H1 (cell line): ENCODE results near the gene TRAIP. TPM values are rescaled to one million over a fixed set of nuclear protein-coding genes. Genes with fewer than 3 reads are reported as not detected.

ENCODE experiments used
- CTCF ChIA-PET: fragments of 300-600 bp; sonication (Branson Sonifier 250); formaldehyde crosslinking; loops from one replicate; lab custom pipeline; 2021; ENCODE audit not compliant: partially characterized antibody; lab: Charles Lee
- POLR2A ChIA-PET: fragments of 300-600 bp; sonication (Branson Sonifier 250); formaldehyde crosslinking; loops from one replicate; lab custom pipeline; 2021; ENCODE audit warnings: inconsistent platforms; ENCODE audit not compliant: partially characterized antibody; lab: Charles Lee
- DNase-seq, 2 experiments: peaks; one replicate each; pipeline versions ENCODE4 v3.0.0 to v3.0.0-alpha.2; 2010 to 2022; ENCODE audit warnings: low spot score in 2 of 2, low read depth in 1 of 2, mixed read lengths in 1 of 2
- FAIRE-seq: peaks from 2 replicates; lab custom pipeline; 2011; peaks lifted over from hg19 to GRCh38; lab: Jason Lieb, UNC
- H2AFZ ChIP-seq: 2 replicates; pipeline ENCODE4 v1.8.1; 2012; ENCODE audit warnings: low read length, inconsistent platforms
- H2AK5ac ChIP-seq: 2 replicates; pipeline ENCODE4 v1.6.1; 2013; ENCODE audit warnings: low read depth, low read length
- H2BK120ac ChIP-seq: replicated peaks from 2 replicates; pipeline ENCODE3; 2013; ENCODE audit warnings: low read depth, low read length, inconsistent platforms
- H2BK12ac ChIP-seq: 2 replicates; pipeline ENCODE4 v1.6.1; 2013; ENCODE audit warnings: low read depth, low read length
- H2BK15ac ChIP-seq: 2 replicates; pipeline ENCODE4 v1.6.1; 2013; ENCODE audit warnings: low read length
- H2BK20ac ChIP-seq: 2 replicates; pipeline ENCODE4 v1.6.1; 2013; ENCODE audit warnings: low read length
- H2BK5ac ChIP-seq: 2 replicates; pipeline ENCODE4 v1.6.1; 2013; ENCODE audit warnings: low read depth, low read length
- H3K14ac ChIP-seq: 2 replicates; pipeline ENCODE4 v1.6.1; 2013; ENCODE audit warnings: inconsistent platforms; ENCODE audit not compliant: insufficient read length
- H3K18ac ChIP-seq: 2 replicates; pipeline ENCODE4 v1.6.1; 2013; ENCODE audit warnings: low read length; ENCODE audit errors: extremely low read depth
- H3K23ac ChIP-seq: 2 replicates; pipeline ENCODE4 v1.6.1; 2013; ENCODE audit warnings: inconsistent platforms; ENCODE audit not compliant: insufficient read length
- H3K23me2 ChIP-seq: 2 replicates; pipeline ENCODE4 v1.6.1; 2013; ENCODE audit warnings: low read depth, low read length
- H3K27ac ChIP-seq: 2 replicates; pipeline ENCODE4 v1.6.1; 2011; ENCODE audit warnings: low read depth, low read length, inconsistent platforms
- H3K27me3 ChIP-seq, 4 experiments: replicated peaks in 1 of 4; 1 replicate in 1 of 4; 2 replicates in 3 of 4; pipeline versions ENCODE4 v1.6.1 to v1.8.1; 2011 to 2013; ENCODE audit warnings: low read length in 3 of 4, mild to moderate bottlenecking in 3 of 4, inconsistent platforms in 2 of 4, mixed read lengths in 2 of 4, moderate library complexity in 1 of 4; ENCODE audit not compliant: control insufficient read depth in 3 of 4, insufficient read depth in 3 of 4; ENCODE audit errors: extremely low read depth in 1 of 4
- H3K36me3 ChIP-seq, 4 experiments: 2 replicates each; pipeline versions ENCODE4 v1.6.1 to v1.8.1; 2011 to 2013; ENCODE audit warnings: mild to moderate bottlenecking in 4 of 4, low read length in 3 of 4, moderate library complexity in 2 of 4, control low read depth in 1 of 4, inconsistent platforms in 1 of 4; ENCODE audit not compliant: insufficient read depth in 4 of 4, control insufficient read depth in 2 of 4
- H3K4ac ChIP-seq: replicated peaks from 2 replicates; pipeline ENCODE3; 2013; ENCODE audit warnings: low read length, low read depth, mixed read lengths, inconsistent platforms; ENCODE audit not compliant: insufficient read length
- H3K4me1 ChIP-seq, 4 experiments: replicated peaks in 1 of 4; 1 replicate in 1 of 4; 2 replicates in 3 of 4; pipeline versions ENCODE4 v1.6.1 to v1.8.1; 2011 to 2013; ENCODE audit warnings: low read length in 3 of 4, inconsistent platforms in 2 of 4, mixed read lengths in 1 of 4; ENCODE audit not compliant: insufficient read depth in 4 of 4, control insufficient read depth in 3 of 4
- H3K4me2 ChIP-seq, 2 experiments: 2 replicates each; pipeline versions ENCODE4 v1.6.1 to v1.8.1; 2011 to 2013; ENCODE audit warnings: low read depth in 2 of 2, low read length in 2 of 2, control low read depth in 1 of 2, inconsistent platforms in 1 of 2, mild to moderate bottlenecking in 1 of 2; ENCODE audit not compliant: insufficient read depth in 1 of 2
- H3K4me3 ChIP-seq, 4 experiments: fragments of 200-600, 300-600 bp in 1 of 4; sonication (generic), shearing (Covaris generic), sonication (Bioruptor Twin) in 1 of 4; 2 replicates each; pipeline versions ENCODE4 v1.5.1 to v1.8.1; 2011 to 2016; ENCODE audit warnings: low read length in 4 of 4, low read depth in 3 of 4, control low read depth in 2 of 4, inconsistent platforms in 2 of 4, mild to moderate bottlenecking in 2 of 4, mixed read lengths in 1 of 4, moderate library complexity in 1 of 4; ENCODE audit not compliant: insufficient read depth in 2 of 4; ENCODE audit errors: extremely low read depth in 1 of 4
- H3K56ac ChIP-seq: replicated peaks from 2 replicates; pipeline ENCODE3; 2013; ENCODE audit warnings: low read depth, mild to moderate bottlenecking, mixed read lengths, low read length, inconsistent platforms; ENCODE audit not compliant: insufficient read length
- H3K79me1 ChIP-seq: 2 replicates; pipeline ENCODE4 v1.6.1; 2013; ENCODE audit warnings: low read depth, low read length, control low read depth
- H3K79me2 ChIP-seq, 2 experiments: 2 replicates each; pipeline versions ENCODE4 v1.6.1 to v1.8.1; 2012 to 2013; ENCODE audit warnings: low read length in 2 of 2, mild to moderate bottlenecking in 2 of 2, inconsistent platforms in 1 of 2; ENCODE audit not compliant: insufficient read depth in 2 of 2, control insufficient read depth in 1 of 2
- H3K9ac ChIP-seq, 4 experiments: replicated peaks in 1 of 4; 1 replicate in 1 of 4; 2 replicates in 3 of 4; pipeline versions ENCODE4 v1.6.1 to v1.8.1; 2011 to 2013; ENCODE audit warnings: low read depth in 3 of 4, low read length in 3 of 4, control low read depth in 2 of 4, mild to moderate bottlenecking in 2 of 4, moderate library complexity in 2 of 4, inconsistent platforms in 1 of 4; ENCODE audit errors: extremely low read depth in 1 of 4
- H3K9me3 ChIP-seq, 2 experiments: 2 replicates each; pipeline versions ENCODE4 v1.6.1 to v1.8.1; 2012 to 2013; ENCODE audit warnings: mild to moderate bottlenecking in 2 of 2, moderate library complexity in 2 of 2, control low read depth in 1 of 2, inconsistent platforms in 1 of 2, low read depth in 1 of 2, low read length in 1 of 2, mixed read lengths in 1 of 2; ENCODE audit not compliant: insufficient read depth in 2 of 2
- H4K20me1 ChIP-seq, 2 experiments: replicated peaks in 1 of 2; 2 replicates each; pipeline versions ENCODE3 to v1.8.1; 2011 to 2013; ENCODE audit warnings: inconsistent platforms in 2 of 2, low read length in 2 of 2, mild to moderate bottlenecking in 1 of 2; ENCODE audit not compliant: insufficient read depth in 2 of 2, control insufficient read depth in 1 of 2
- H4K5ac ChIP-seq: 2 replicates; pipeline ENCODE4 v1.6.1; 2013; ENCODE audit warnings: low read length, low read depth, mixed read lengths, inconsistent platforms; ENCODE audit not compliant: insufficient read length
- H4K8ac ChIP-seq: 2 replicates; pipeline ENCODE4 v1.8.0; 2013; ENCODE audit warnings: mild to moderate bottlenecking, moderate library complexity, low read length, inconsistent platforms; ENCODE audit not compliant: insufficient read depth; ENCODE audit errors: extremely low read depth
- H4K91ac ChIP-seq: replicated peaks from 2 replicates; pipeline ENCODE3; 2013; ENCODE audit warnings: low read length, mixed read lengths, inconsistent platforms; ENCODE audit not compliant: insufficient read length
- ATF3 ChIP-seq: IDR thresholded peaks from 2 replicates; pipeline ENCODE4 v1.6.1; 2011; ENCODE audit warnings: low read depth, mild to moderate bottlenecking, low read length; ENCODE audit not compliant: insufficient read depth
- EP300 ChIP-seq, 2 experiments: IDR thresholded peaks; 1 replicate in 1 of 2; 2 replicates in 1 of 2; pipeline ENCODE4 v1.6.1; 2011 to 2012; ENCODE audit warnings: low read depth in 2 of 2, low read length in 2 of 2, mild to moderate bottlenecking in 2 of 2, borderline replicate concordance in 1 of 2, inconsistent platforms in 1 of 2, moderate library complexity in 1 of 2
- FOSL1 ChIP-seq: IDR thresholded peaks from 2 replicates; pipeline ENCODE4 v1.6.1; 2011; ENCODE audit warnings: mild to moderate bottlenecking, low read depth, low read length, moderate library complexity; ENCODE audit not compliant: insufficient read depth
- GTF2F1 ChIP-seq: IDR thresholded peaks from 2 replicates; pipeline ENCODE4 v1.6.1; 2012; ENCODE audit warnings: low read depth, low read length, improper control_type of control experiment, borderline replicate concordance
- POU5F1 ChIP-seq: IDR thresholded peaks from 2 replicates; pipeline ENCODE4 v1.6.1; 2011; ENCODE audit warnings: low read depth, mild to moderate bottlenecking, low read length, moderate library complexity
- RFX5 ChIP-seq: IDR thresholded peaks from 2 replicates; pipeline ENCODE4 v1.6.1; 2011; ENCODE audit warnings: low read depth, low read length, improper control_type of control experiment, borderline replicate concordance
- TAF1 ChIP-seq: IDR thresholded peaks from 2 replicates; pipeline ENCODE4 v1.6.1; 2011; ENCODE audit warnings: mild to moderate bottlenecking, low read depth, low read length
- USF2 ChIP-seq: IDR thresholded peaks from 2 replicates; pipeline ENCODE4 v1.6.1; 2011; ENCODE audit warnings: low read length, improper control_type of control experiment
- YY1 ChIP-seq: IDR thresholded peaks from 2 replicates; pipeline ENCODE4 v1.6.1; 2011; ENCODE audit warnings: low read depth, mild to moderate bottlenecking, low read length
- ZNF274 ChIP-seq: IDR thresholded peaks from 2 replicates; pipeline ENCODE4 v1.7.0; 2012; ENCODE audit warnings: low read length, borderline replicate concordance; ENCODE audit errors: extremely low read depth
- WGBS, 2 experiments: shearing (Covaris generic) in 1 of 2; methylation state at CpG; one replicate each; pipeline versions ENCODE4 v1.1.6 to v1.1.7; 2013 to 2015; ENCODE audit warnings: low lambda C conversion rate in 2 of 2, mixed read lengths in 2 of 2, inconsistent platforms in 1 of 2, low coverage in 1 of 2, missing lambda C conversion rate in 1 of 2; ENCODE audit not compliant: insufficient replicate concordance in 2 of 2, insufficient coverage in 1 of 2, insufficient read length in 1 of 2; ENCODE audit errors: extremely low coverage in 1 of 2, missing lambda C conversion rate in 1 of 2; 5-methylcytosine and 5-hydroxymethylcytosine counted together
- polyA plus RNA-seq, 7 experiments: library from polyadenylated mRNA; depleted of rRNA in 3 of 7; stranded (reverse) in 5 of 7; unstranded in 2 of 7; fragments of >200 nt in 5 of 7; fragments of 200-250 nt in 2 of 7; gene quantifications; 1 replicate in 5 of 7; 2 replicates in 1 of 7; 4 replicates in 1 of 7; pipeline versions ENCODE4 v1.2.1 to v1.2.3, GENCODE V29; 2011 to 2013; ENCODE audit warnings: missing spikeins in 2 of 7, mixed read lengths in 2 of 7
- total RNA-seq: library from RNA; stranded (reverse); fragmentation: NEBNext Ultra II Directional; extraction: Animal tissue kit (Norgen Biotek cat#: 25700); gene quantifications from 2 replicates; pipeline ENCODE4 v1.2.1, GENCODE V29; 2021

TRAIP gene
- total and polyA plus RNA-seq, 2 of the 8 experiments (the other 6 are each of a cell fraction or from before 2014, with no cell fraction given), result 27.7 to 28.1 TPM

GRCh38 chr3:49900491-49901153 lies 44.3 kb upstream of the TRAIP start:
- peaks cover 0 to 3% (median 1%) of the 10 kb centered on the region in 4 experiments; a peak in 3 of 7 replicates for H3K27me3 ChIP-seq
- peaks cover 0 to 11% (median 9%) of the 10 kb centered on the region in 4 experiments; a peak in 6 of 7 replicates for H3K4me1 ChIP-seq
- no peaks in the 10 kb centered on the region; the same call in 1 of the 2 replicates for H3K23me2 ChIP-seq
- no peak overlapping the region for H3K14ac ChIP-seq
- H3K9me3 ChIP-seq, result no peaks in the 10 kb centered on the region
- H3K4ac ChIP-seq, result no peak overlapping the region
- ChIA-PET CTCF (interaction anchor here (0.6 to 16.1 kb wide), 27 partner anchors 9 to 713 kb away, joined by 3 to 306 read pairs (median 6); partner anchors contain the start of genes CAMKV, CDHR4 and INKA1), POLR2A (interaction anchor here (0.8 to 3.0 kb wide), 8 partner anchors 10 to 61 kb away, joined by 3 to 16 read pairs (median 4); partner anchors contain the start of gene TRAIP)
- DNase-seq (no peak), FAIRE-seq (no peak)
- H3K9ac ChIP-seq, result no peak overlapping the region
- no peak overlapping the region for H3K56ac ChIP-seq
- no peak overlapping the region for H2AFZ ChIP-seq
- no peaks in the 10 kb centered on the region for H3K36me3 ChIP-seq
- H2AK5ac ChIP-seq, result no peak overlapping the region
- no peaks in the 10 kb centered on the region for H3K79me1 ChIP-seq
- H3K23ac ChIP-seq, result no peak overlapping the region
- H4K20me1 ChIP-seq, result peaks cover 0 to 2% of the 10 kb centered on the region in 2 experiments
- no peak overlapping the region for H3K4me2 ChIP-seq
- H3K79me2 ChIP-seq, result no peaks in the 10 kb centered on the region
- no peak overlapping the region for H2BK120ac ChIP-seq
- H4K5ac ChIP-seq, result no peak overlapping the region
- no peak overlapping the region for H3K27ac ChIP-seq
- H2BK20ac ChIP-seq, result no peak overlapping the region
- WGBS, 2 experiments, result 85% methylated on average over 8 of the region's 8 CpGs; no CpG with 5 or more reads in 1 of the 2 experiments
- no peak overlapping the region for H4K91ac ChIP-seq
- H2BK5ac ChIP-seq, result no peak overlapping the region
- 0 out of 2 replicates have a peak overlapping the region, but pooled peaks have one; percentile 68 for H2BK12ac ChIP-seq
- H2BK15ac ChIP-seq, result no peak overlapping the region
- H4K8ac ChIP-seq, result no peak overlapping the region
- H3K18ac ChIP-seq, result no peak overlapping the region
- no peak overlapping the region for H3K4me3 ChIP-seq
- TF ChIP-seq ZNF274 (no peak), EP300 (IDR thresholded peaks at IDR 0.05; ENCODE audit: borderline replicate concordance in 1 of 2, low read depth in 2 of 2, low read length in 2 of 2) (no peak), TAF1 (no peak), RFX5 (no peak), USF2 (no peak), POU5F1 (no peak), GTF2F1 (no peak), YY1 (no peak), FOSL1 (no peak), ATF3 (no peak)
